ENCODE measurements around the gene DGCR2.
"Not testable (repeated sequence)": the region's sequence is repeated elsewhere in the genome, so short reads cannot be mapped to it uniquely, and the experiment has no call there.

The DGCR2 gene

GRCh38 chr22:19016081-19016766 lies 106.0 kb downstream of the DGCR2 start:
- no peaks in the 10 kb centered on the region for H3K4me1 ChIP-seq (ENCODE audit: insufficient read depth, low read length)
- H3K9ac ChIP-seq (ENCODE audit: low read depth, low read length) = no peak overlapping the region
- no peaks in the 10 kb centered on the region for H3K36me3 ChIP-seq (ENCODE audit: insufficient read depth, low read length)
- H3K9me3 ChIP-seq (ENCODE audit: control insufficient read depth, insufficient read depth, low read length) = no peaks in the 10 kb centered on the region

DNA sequence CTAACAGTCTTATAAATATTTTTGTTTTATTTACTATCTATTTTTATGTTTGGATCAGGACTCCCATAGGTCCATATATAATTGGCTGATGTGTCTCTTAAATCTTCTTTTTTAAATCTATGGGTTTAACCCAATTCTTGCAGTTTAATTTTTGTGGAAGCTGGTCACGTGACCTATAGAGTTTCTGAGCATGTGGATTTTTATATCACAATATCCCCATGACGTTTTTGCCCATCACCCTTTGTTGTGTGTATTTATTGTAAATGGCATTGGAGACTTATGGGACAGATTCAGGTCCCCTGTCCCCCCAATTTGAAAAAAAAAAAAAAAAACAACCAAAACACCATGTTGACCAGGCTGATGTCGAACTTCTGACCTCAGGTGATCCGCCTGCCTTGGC lies 107.3 kb downstream of the DGCR2 start:
- H3K9me3 ChIP-seq (ENCODE audit: control insufficient read depth, insufficient read depth, low read length) = no peaks in the 10 kb centered on the region
- H3K36me3 ChIP-seq (ENCODE audit: insufficient read depth, low read length) = no peaks in the 10 kb centered on the region
- no peak overlapping the region for H3K9ac ChIP-seq (ENCODE audit: low read depth, low read length)
- 0 out of 2 replicates have a peak, but pooled peaks cover 3% of the 10 kb centered on the region for H3K4me1 ChIP-seq (ENCODE audit: insufficient read depth, low read length)

DNA sequence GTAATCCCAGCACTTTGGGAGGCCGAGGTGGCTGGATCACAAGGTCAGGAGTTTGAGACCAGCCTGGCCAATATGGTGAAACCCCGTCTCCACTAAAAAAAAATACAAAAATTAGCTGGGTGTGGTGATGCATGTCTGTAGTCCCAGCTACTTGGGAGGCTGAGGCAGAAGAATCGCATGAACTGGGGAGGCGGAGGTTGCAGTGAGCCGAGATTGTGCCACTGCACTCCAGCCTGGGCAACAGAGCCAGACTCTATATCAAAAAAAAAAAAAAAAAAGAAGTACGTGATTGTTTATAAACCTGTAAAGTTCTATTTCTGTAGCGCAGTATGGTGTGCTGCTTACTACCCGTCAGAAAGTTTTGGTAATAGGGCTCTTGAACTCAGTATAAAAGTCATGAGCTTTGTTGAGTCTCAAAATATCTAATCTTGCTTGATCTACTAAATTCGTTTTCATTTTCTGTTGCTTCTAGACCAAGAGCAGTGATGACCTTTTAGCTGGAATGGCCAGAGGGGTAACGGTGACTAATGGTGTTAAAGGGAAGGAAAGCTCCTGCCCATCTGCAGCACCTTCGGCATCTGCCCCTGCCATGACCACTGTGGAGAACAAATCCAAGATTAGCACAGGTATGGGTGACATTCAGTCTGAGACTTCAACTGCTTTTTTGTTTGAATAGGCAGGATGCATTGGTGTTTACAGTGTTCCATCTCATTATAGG lies 108.2 kb downstream of the DGCR2 start:
- not testable (repeated sequence) for H3K9me3 ChIP-seq (ENCODE audit: control insufficient read depth, insufficient read depth, low read length); H3K4me1 ChIP-seq (ENCODE audit: insufficient read depth, low read length); H3K36me3 ChIP-seq (ENCODE audit: insufficient read depth, low read length); H3K9ac ChIP-seq (ENCODE audit: low read depth, low read length)

GRCh38 chr22:19013411-19013810 lies 108.8 kb downstream of the DGCR2 start:
- H3K9ac ChIP-seq (ENCODE audit: low read depth, low read length); H3K36me3 ChIP-seq (ENCODE audit: insufficient read depth, low read length); H3K9me3 ChIP-seq (ENCODE audit: control insufficient read depth, insufficient read depth, low read length); H3K4me1 ChIP-seq (ENCODE audit: insufficient read depth, low read length): not testable (repeated sequence)

DNA sequence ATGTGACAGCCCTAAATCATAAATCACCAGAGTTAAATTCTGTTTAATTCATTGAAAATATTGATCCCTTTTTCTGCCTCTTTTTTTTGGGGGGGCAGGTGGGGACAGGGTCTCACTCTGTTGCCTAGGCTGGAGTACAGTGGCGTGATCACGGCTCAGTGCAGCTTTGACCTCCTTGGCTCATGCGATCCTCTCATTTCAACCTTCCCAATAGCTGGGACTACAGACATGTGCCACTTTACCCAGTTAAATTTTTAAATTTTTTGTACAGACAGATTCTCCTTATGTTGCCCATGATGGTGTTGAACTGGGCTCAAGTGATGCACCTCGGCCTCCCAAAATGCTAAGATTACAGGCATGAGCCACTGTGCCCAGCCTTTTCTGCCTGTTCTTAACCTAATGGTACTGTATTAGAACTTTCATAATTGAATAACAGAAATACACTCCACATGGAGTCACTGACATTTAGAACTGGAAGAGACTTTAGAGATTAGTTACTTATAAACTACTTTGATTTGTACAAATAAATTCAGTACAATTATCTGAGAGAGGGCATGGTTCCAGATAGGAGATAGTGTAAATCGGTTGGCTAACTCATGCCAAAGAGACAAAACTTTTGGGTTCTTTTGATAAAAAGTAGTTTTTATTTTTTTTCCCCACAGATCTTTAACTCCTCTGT lies 109.8 kb downstream of the DGCR2 start:
- Histone ChIP-seq H3K4me1 (ENCODE audit: insufficient read depth, low read length) (0 out of 2 replicates have a peak, but pooled peaks cover 3% of the 10 kb centered on the region), H3K36me3 (ENCODE audit: insufficient read depth, low read length) (no peaks in the 10 kb centered on the region), H3K9ac (ENCODE audit: low read depth, low read length) (no peak overlapping the region), H3K9me3 (ENCODE audit: control insufficient read depth, insufficient read depth, low read length) (no peaks in the 10 kb centered on the region)

- H3K36me3 ChIP-seq (ENCODE audit: insufficient read depth, low read length); H3K9me3 ChIP-seq (ENCODE audit: control insufficient read depth, insufficient read depth, low read length); H3K4me1 ChIP-seq (ENCODE audit: insufficient read depth, low read length); H3K9ac ChIP-seq (ENCODE audit: low read depth, low read length): not testable (repeated sequence)
Observed at GRCh38 chr22:19011611-19012010, 110.6 kb downstream of the DGCR2 start.

DNA sequence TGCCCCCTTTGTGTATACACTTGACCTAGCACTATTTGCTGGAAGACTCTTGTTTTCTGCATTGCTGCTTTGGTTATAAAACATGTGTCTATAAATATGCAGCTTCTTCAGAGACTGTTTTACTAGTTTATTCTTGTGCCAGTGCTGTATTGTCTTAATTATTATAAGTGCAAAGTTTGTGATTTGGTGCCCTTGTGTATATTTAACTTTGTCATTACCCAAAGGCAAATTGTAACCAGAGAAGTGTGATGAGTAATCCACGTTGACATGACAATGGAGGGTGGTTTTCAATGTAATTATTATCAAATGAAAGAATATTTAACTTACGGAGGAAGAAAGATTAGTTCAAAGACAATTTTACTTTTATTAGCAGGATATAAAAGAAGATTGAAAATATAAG lies 111.1 kb downstream of the DGCR2 start:
- H3K9me3 ChIP-seq (ENCODE audit: control insufficient read depth, insufficient read depth, low read length) = no peaks in the 10 kb centered on the region
- H3K9ac ChIP-seq (ENCODE audit: low read depth, low read length) = no peak overlapping the region
- H3K36me3 ChIP-seq (ENCODE audit: insufficient read depth, low read length) = no peaks in the 10 kb centered on the region
- H3K4me1 ChIP-seq (ENCODE audit: insufficient read depth, low read length) = 0 out of 2 replicates have a peak, but pooled peaks cover 3% of the 10 kb centered on the region

- Histone ChIP-seq H3K4me1 (ENCODE audit: insufficient read depth, low read length) (0 out of 2 replicates have a peak, but pooled peaks cover under 1% of the 10 kb centered on the region), H3K36me3 (ENCODE audit: insufficient read depth, low read length) (no peaks in the 10 kb centered on the region), H3K9me3 (ENCODE audit: control insufficient read depth, insufficient read depth, low read length) (no peaks in the 10 kb centered on the region), H3K9ac (ENCODE audit: low read depth, low read length) (no peak overlapping the region)
Observed at GRCh38 chr22:19005905-19006304, 116.3 kb downstream of the DGCR2 start.

- no peaks in the 10 kb centered on the region for H3K4me1 ChIP-seq (ENCODE audit: insufficient read depth, low read length)
- no peaks in the 10 kb centered on the region for H3K9me3 ChIP-seq (ENCODE audit: control insufficient read depth, insufficient read depth, low read length)
- H3K36me3 ChIP-seq (ENCODE audit: insufficient read depth, low read length) = no peaks in the 10 kb centered on the region
- H3K9ac ChIP-seq (ENCODE audit: low read depth, low read length) = no peak overlapping the region
Observed at GRCh38 chr22:19004471-19004870, 117.7 kb downstream of the DGCR2 start.

DNA sequence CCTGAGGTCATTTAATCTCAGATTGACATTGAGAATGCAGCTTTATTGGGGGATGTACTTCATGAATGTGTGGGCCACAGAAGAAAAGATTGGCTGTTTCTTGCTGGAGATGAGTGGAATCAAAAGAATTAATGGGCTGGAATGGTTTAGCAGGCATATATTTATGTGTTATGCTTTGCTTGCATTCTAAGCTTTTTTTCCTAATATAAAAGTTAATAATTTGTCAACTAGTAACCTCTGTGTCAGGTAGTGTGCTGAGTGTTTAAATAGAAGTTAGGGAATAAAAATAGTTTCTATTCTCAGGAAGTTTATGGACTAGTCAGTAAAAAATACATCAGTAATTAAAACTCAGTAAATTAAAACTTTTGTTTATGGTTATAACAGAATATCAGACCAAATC lies 118.7 kb downstream of the DGCR2 start:
- Histone ChIP-seq H3K9me3 (ENCODE audit: control insufficient read depth, insufficient read depth, low read length) (no peaks in the 10 kb centered on the region), H3K9ac (ENCODE audit: low read depth, low read length) (no peak overlapping the region), H3K36me3 (ENCODE audit: insufficient read depth, low read length) (no peaks in the 10 kb centered on the region), H3K4me1 (ENCODE audit: insufficient read depth, low read length) (no peaks in the 10 kb centered on the region)

DNA sequence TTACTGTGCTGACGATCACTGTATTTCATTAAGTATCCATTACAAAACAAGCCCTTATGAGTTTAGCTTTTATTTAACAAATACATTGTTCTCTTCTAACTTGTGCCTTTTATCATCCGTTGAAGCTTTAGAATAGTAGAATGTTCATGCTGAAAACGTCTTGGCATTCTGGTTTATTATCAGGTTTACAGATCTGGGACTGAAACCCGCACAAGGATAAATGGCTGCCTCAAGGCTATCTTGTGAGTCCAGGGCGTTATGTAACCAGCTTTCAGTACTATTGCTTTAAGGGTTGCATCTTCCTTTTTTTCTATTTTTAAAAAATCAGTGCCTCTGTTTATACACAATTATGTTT lies 119.6 kb downstream of the DGCR2 start:
- no peaks in the 10 kb centered on the region for H3K36me3 ChIP-seq (ENCODE audit: insufficient read depth, low read length)
- H3K4me1 ChIP-seq (ENCODE audit: insufficient read depth, low read length) = no peaks in the 10 kb centered on the region
- H3K9me3 ChIP-seq (ENCODE audit: control insufficient read depth, insufficient read depth, low read length) = no peaks in the 10 kb centered on the region
- no peak overlapping the region for H3K9ac ChIP-seq (ENCODE audit: low read depth, low read length)

DNA sequence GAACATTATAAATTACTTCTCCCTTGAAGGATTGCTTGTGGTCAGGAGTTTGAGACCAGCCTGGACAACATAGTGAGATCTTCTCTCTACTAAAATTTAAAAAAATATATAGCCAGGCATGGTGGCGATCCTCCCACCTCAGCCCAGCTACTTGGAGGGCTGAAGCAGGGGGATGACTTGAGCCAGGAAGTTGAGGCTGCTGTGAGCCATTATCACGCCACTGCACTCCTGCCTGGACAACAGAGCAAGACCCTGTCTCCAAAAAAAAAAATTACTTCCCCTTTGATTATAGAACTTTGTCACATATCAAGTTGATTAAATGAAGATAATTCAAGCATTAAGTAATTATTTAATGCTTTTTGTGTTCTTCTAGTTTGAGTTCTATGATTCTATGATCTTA lies 121.0 kb downstream of the DGCR2 start:
- Histone ChIP-seq H3K4me1 (ENCODE audit: insufficient read depth, low read length) (no peaks in the 10 kb centered on the region), H3K36me3 (ENCODE audit: insufficient read depth, low read length) (no peaks in the 10 kb centered on the region), H3K9me3 (ENCODE audit: control insufficient read depth, insufficient read depth, low read length) (no peaks in the 10 kb centered on the region), H3K9ac (ENCODE audit: low read depth, low read length) (no peak overlapping the region)

- H3K9ac ChIP-seq (ENCODE audit: low read depth, low read length); H3K9me3 ChIP-seq (ENCODE audit: control insufficient read depth, insufficient read depth, low read length); H3K4me1 ChIP-seq (ENCODE audit: insufficient read depth, low read length): not testable (repeated sequence)
Observed at GRCh38 chr22:19000106-19000505, 122.1 kb downstream of the DGCR2 start.

DNA sequence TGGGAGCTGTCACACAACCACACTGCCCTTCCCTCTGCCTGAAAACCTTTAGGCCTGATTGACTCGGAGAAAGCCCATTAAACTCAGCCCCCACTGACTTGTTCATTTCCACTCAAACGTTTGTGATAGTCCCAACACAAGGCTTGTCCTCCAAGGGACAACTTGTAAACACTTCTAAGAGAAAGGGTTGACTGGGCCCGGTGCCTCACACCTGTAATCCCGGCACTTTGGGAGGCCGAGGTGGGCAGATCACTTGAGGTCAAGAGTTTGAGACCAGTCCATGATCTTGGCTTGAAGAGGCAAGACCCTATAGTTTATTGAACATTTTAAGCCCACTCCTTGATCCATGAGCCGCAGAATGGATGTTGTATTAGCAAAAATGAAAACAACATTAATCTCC lies 122.8 kb downstream of the DGCR2 start:
- H3K9ac ChIP-seq (ENCODE audit: low read depth, low read length) = no peak overlapping the region
- no peaks in the 10 kb centered on the region for H3K9me3 ChIP-seq (ENCODE audit: control insufficient read depth, insufficient read depth, low read length)
- no peaks in the 10 kb centered on the region; the same call in 1 of the 2 replicates for H3K4me1 ChIP-seq (ENCODE audit: insufficient read depth, low read length)
- H3K36me3 ChIP-seq (ENCODE audit: insufficient read depth, low read length) = no peaks in the 10 kb centered on the region

More at GRCh38 chr22:19000106-19000505, 122.1 kb downstream of the DGCR2 start:
- H3K36me3 ChIP-seq (ENCODE audit: insufficient read depth, low read length) = not testable (repeated sequence)

DNA sequence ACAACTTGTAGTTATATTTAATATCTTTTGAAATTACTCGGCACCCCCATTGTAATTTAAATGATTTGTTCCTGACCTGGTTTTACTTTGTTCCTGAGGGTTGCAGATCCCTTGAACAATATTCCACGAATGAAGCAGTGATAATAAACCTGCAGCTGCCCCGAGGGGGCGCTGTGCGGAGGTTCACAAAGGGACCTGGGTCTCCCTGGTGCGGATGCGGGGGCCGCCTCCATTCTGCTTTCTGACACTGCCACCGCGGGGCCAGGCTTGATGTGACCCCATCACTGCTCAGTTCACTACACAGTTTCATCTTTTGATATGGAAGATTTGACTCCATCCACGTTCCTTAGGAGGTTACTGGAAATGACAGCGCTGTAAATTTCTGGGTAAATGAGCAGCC lies 123.2 kb downstream of the DGCR2 start:
- Histone ChIP-seq H3K9me3 (ENCODE audit: control insufficient read depth, insufficient read depth, low read length) (no peaks in the 10 kb centered on the region), H3K9ac (ENCODE audit: low read depth, low read length) (no peak overlapping the region), H3K36me3 (ENCODE audit: insufficient read depth, low read length) (no peaks in the 10 kb centered on the region), H3K4me1 (ENCODE audit: insufficient read depth, low read length) (no peaks in the 10 kb centered on the region; the same call in 1 of the 2 replicates)

All from ES-I3 (cell line).